ENCODE measurements around the gene CLN3. TPM values are rescaled to one million over a fixed set of nuclear protein-coding genes. Genes with fewer than 3 reads are reported as not detected.

CLN3 gene
- total and polyA plus RNA-seq, 2 of the 13 experiments (the other 11 are each of a cell fraction or from before 2014, with no cell fraction given) = 23.4 to 46.8 TPM

DNA sequence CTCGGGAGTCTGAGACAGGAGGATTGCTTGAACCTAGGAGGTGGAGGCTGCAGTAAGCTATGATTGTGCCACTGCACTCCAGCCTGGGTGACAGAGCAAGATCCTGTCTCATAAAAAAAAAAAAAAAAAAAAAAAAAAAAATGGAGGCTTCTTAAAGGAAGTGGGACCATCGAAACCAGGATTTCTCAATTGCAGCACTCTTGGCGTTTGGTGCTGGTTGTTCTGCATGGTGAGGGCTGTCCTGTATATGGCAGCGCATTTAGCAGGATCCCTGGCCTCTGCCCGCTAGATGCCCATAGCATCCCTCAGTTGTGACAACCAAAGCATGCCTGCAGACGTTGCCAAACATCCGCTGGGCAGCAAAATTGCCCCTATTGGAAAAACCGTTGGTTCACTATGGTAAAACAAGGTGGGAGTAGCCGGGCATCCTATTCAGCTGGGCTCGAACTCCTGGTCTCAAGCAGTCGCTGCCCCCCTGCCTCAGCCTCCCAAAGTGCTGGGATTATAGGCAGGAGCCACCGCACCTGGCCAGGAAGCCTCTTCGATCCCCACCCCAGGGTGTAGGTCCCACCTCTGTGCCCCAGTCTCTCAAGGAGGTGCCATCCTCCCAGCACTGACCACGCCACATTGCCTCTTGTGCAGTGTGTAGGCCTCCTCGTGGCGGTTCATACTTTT, 13.2 kb downstream of the CLN3 start:
- no peak overlapping the region for H2AFZ ChIP-seq (ENCODE audit: low read length)
- H3K27ac ChIP-seq (ENCODE audit: extremely low read length, insufficient read depth, low read length) = no peak overlapping the region
- H3K9me3 ChIP-seq (ENCODE audit: low read length) = no peaks in the 10 kb centered on the region
- no peak for TF ChIP-seq EED (CRISPR knock-in tag; IDR thresholded peaks at IDR 0.05)
- no peak for TF ChIP-seq FOXA3 (CRISPR knock-in tag; IDR thresholded peaks at IDR 0.05)
- no peak for TF ChIP-seq U2AF1 (optimal IDR thresholded peaks at IDR 0.05; ENCODE audit: low read depth, low read length)
- TF ChIP-seq ZNF703 (CRISPR knock-in tag; IDR thresholded peaks at IDR 0.05; ENCODE audit: borderline replicate concordance) = no peak
- TF ChIP-seq ZNF547 (CRISPR knock-in tag; IDR thresholded peaks at IDR 0.05) = no peak
- no peak for TF ChIP-seq SIX4 (CRISPR knock-in tag; IDR thresholded peaks at IDR 0.05)
- no peak for TF ChIP-seq HNRNPLL (IDR thresholded peaks at IDR 0.05; ENCODE audit: low read depth, low read length, poor library complexity, severe bottlenecking)
- TF ChIP-seq, protein P1, sequence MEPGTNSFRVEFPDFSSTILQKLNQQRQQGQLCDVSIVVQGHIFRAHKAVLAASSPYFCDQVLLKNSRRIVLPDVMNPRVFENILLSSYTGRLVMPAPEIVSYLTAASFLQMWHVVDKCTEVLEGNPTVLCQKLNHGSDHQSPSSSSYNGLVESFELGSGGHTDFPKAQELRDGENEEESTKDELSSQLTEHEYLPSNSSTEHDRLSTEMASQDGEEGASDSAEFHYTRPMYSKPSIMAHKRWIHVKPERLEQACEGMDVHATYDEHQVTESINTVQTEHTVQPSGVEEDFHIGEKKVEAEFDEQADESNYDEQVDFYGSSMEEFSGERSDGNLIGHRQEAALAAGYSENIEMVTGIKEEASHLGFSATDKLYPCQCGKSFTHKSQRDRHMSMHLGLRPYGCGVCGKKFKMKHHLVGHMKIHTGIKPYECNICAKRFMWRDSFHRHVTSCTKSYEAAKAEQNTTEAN (CRISPR knock-in tag; conservative IDR thresholded peaks at IDR 0.05) = no peak
- TF ChIP-seq, protein P2, sequence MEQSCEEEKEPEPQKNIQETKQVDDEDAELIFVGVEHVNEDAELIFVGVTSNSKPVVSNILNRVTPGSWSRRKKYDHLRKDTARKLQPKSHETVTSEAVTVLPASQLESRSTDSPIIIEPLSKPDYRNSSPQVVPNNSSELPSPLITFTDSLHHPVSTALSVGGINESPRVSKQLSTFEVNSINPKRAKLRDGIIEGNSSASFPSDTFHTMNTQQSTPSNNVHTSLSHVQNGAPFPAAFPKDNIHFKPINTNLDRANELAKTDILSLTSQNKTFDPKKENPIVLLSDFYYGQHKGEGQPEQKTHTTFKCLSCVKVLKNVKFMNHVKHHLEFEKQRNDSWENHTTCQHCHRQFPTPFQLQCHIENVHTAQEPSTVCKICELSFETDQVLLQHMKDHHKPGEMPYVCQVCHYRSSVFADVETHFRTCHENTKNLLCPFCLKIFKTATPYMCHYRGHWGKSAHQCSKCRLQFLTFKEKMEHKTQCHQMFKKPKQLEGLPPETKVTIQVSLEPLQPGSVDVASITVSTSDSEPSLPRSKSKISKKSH (CRISPR knock-in tag; IDR thresholded peaks at IDR 0.05; ENCODE audit: borderline replicate concordance) = no peak
- TF ChIP-seq PCBP1 (IDR thresholded peaks at IDR 0.05; ENCODE audit: borderline replicate concordance, low read depth, low read length) = no peak
- no peak for TF ChIP-seq NCOA5 (CRISPR knock-in tag; IDR thresholded peaks at IDR 0.05)
- TF ChIP-seq, protein P3, sequence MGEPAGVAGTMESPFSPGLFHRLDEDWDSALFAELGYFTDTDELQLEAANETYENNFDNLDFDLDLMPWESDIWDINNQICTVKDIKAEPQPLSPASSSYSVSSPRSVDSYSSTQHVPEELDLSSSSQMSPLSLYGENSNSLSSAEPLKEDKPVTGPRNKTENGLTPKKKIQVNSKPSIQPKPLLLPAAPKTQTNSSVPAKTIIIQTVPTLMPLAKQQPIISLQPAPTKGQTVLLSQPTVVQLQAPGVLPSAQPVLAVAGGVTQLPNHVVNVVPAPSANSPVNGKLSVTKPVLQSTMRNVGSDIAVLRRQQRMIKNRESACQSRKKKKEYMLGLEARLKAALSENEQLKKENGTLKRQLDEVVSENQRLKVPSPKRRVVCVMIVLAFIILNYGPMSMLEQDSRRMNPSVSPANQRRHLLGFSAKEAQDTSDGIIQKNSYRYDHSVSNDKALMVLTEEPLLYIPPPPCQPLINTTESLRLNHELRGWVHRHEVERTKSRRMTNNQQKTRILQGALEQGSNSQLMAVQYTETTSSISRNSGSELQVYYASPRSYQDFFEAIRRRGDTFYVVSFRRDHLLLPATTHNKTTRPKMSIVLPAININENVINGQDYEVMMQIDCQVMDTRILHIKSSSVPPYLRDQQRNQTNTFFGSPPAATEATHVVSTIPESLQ (CRISPR knock-in tag; conservative IDR thresholded peaks at IDR 0.05) = no peak
- TF ChIP-seq MXI1 (IDR thresholded peaks at IDR 0.05; ENCODE audit: borderline replicate concordance, low read depth, low read length) = no peak
- no peak for TF ChIP-seq TP53 (CRISPR knock-in tag; conservative IDR thresholded peaks at IDR 0.05)
- TF ChIP-seq RAD51 (IDR thresholded peaks at IDR 0.05; ENCODE audit: borderline replicate concordance) = no peak
- POLR2A ChIA-PET = no interaction called here
- DNase-seq (ENCODE audit: low spot score) (no peak), FAIRE-seq (no peak), ATAC-seq (no peak)
- no peaks in the 10 kb centered on the region for H4K20me1 ChIP-seq (ENCODE audit: insufficient read depth, low read length)
- intact Hi-C loops (cut with micrococcal nuclease; ENCODE audit: unreplicated experiment) (no loop called here), in situ Hi-C loops (cut with HindIII; ENCODE audit: extremely low pct_ligation_motif_present, low pct_unique_long_range_greater_than_20kb) (no loop called here)
- no peaks in the 10 kb centered on the region for H3K27me3 ChIP-seq (ENCODE audit: control insufficient read depth in 1 of 2, insufficient read depth in 2 of 2, low read length in 2 of 2)
- WGBS (ENCODE audit: low lambda C conversion rate) = 98% methylated on average over 16 of the region's 16 CpGs
- CTCF ChIA-PET (ENCODE audit: low intra/inter-chr PET ratio, low total read pairs) = no interaction called here
- no peak overlapping the region for H3K4me3 ChIP-seq (replicated peaks in 1 of 3; ENCODE audit: insufficient read depth in 1 of 3, low read depth in 2 of 3, low read length in 3 of 3)
- no peaks in the 10 kb centered on the region for H3K4me1 ChIP-seq (ENCODE audit: insufficient read depth, low read length)
- no TSS peak for BruUV-seq (replicated peaks)
- H3K36me3 ChIP-seq (replicated peaks in 1 of 2; ENCODE audit: control insufficient read depth in 1 of 2, insufficient read depth in 2 of 2, low read length in 2 of 2) = peaks cover 7 to 28% of the 10 kb centered on the region in 2 experiments
- H3K4me2 ChIP-seq (ENCODE audit: low read depth, low read length) = no peak overlapping the region
- no peak overlapping the region for H3K9ac ChIP-seq (ENCODE audit: insufficient read depth, low read depth, low read length)
- H3K79me2 ChIP-seq (ENCODE audit: insufficient read depth, low read length) = no peaks in the 10 kb centered on the region

All from HepG2 (cell line).